Brain microvascular endothelial cell (primary cell): Measurements from ENCODE around the gene PPCDC.

Experiments
- DNase-seq: peaks from one replicate; pipeline ENCODE4 v3.0.0-alpha.2; 2020
- H3K27ac ChIP-seq: fragments of 250-450 bp; sonication (Bioruptor Pico); 2 replicates; pipeline ENCODE4 v1.5.1; 2020; ENCODE audit warnings: mild to moderate bottlenecking, moderate library complexity
- H3K27me3 ChIP-seq: fragments of 250-450 bp; sonication (Bioruptor Pico); replicated peaks from 2 replicates; pipeline ENCODE4 v1.5.1; 2020; ENCODE audit warnings: mild to moderate bottlenecking
- H3K36me3 ChIP-seq: fragments of 250-450 bp; sonication (Bioruptor Pico); replicated peaks from 2 replicates; pipeline ENCODE4 v1.5.1; 2020; ENCODE audit warnings: mild to moderate bottlenecking
- H3K4me3 ChIP-seq: 2 replicates; pipeline ENCODE4 v1.5.1; 2011; ENCODE audit warnings: low read depth, mild to moderate bottlenecking, control low read depth, low read length, moderate library complexity
- CTCF ChIP-seq: IDR thresholded peaks from 2 replicates; pipeline ENCODE4 v1.5.1; 2011; ENCODE audit warnings: low read depth, mild to moderate bottlenecking, moderate library complexity, low read length, control low read depth, inconsistent platforms; ENCODE audit errors: missing control alignments
- in situ Hi-C: cut with HindIII; loops from 2 replicates; pipeline ENCODE4 v1.10.0; 2017; ENCODE audit warnings: low sequenced_read_pairs, low pct_ligation_motif_present

The PPCDC gene

GRCh38 chr15:75025548-75026260 lies 2.3 kb downstream of the PPCDC start:
- Histone ChIP-seq H3K4me3 (no peak overlapping the region), H3K27ac (no peak overlapping the region), H3K27me3 (no peaks in the 10 kb centered on the region), H3K36me3 (no peaks in the 10 kb centered on the region)
- TF ChIP-seq CTCF = no peak
- DNase-seq = no peak
- in situ Hi-C loops = no loop called here

- DNase-seq = no peak
- in situ Hi-C loops = no loop called here
- Histone ChIP-seq H3K4me3 (no peak overlapping the region), H3K27ac (no peak overlapping the region), H3K27me3 (no peaks in the 10 kb centered on the region), H3K36me3 (no peaks in the 10 kb centered on the region)
- TF ChIP-seq CTCF = no peak
Measured at GRCh38 chr15:75027551-75027950, 4.2 kb downstream of the PPCDC start.

GRCh38 chr15:75028991-75029377 lies 5.6 kb downstream of the PPCDC start:
- DNase-seq = no peak
- in situ Hi-C loops = no loop called here
- H3K27me3 ChIP-seq = no peaks in the 10 kb centered on the region
- no peak overlapping the region for H3K27ac ChIP-seq
- no peaks in the 10 kb centered on the region for H3K36me3 ChIP-seq
- H3K4me3 ChIP-seq = no peak overlapping the region
- no peak for TF ChIP-seq CTCF

GRCh38 chr15:75029378-75030022 lies 6.1 kb downstream of the PPCDC start:
- H3K27me3 ChIP-seq = no peaks in the 10 kb centered on the region
- no peaks in the 10 kb centered on the region for H3K36me3 ChIP-seq
- DNase-seq = peak; percentile 85
- in situ Hi-C loops = no loop called here
- H3K4me3 ChIP-seq = peak overlapping the region; percentile 30
- peak; percentile 94 for TF ChIP-seq CTCF
- H3K27ac ChIP-seq = peak overlapping the region; percentile 53

- TF ChIP-seq CTCF = no peak
- Histone ChIP-seq H3K36me3 (no peaks in the 10 kb centered on the region), H3K27ac (peak overlapping the region; percentile 53), H3K27me3 (no peaks in the 10 kb centered on the region), H3K4me3 (no peak overlapping the region)
- no peak for DNase-seq
- in situ Hi-C loops = no loop called here
Measured at GRCh38 chr15:75030023-75030413, 6.6 kb downstream of the PPCDC start.
